Muscle layer of duodenum (tissue), 2 donors: ENCODE measurements around the gene REEP1.
"Not testable (repeated sequence)": the region's sequence is repeated elsewhere in the genome, so short reads cannot be mapped to it uniquely, and the experiment has no call there.

ENCODE experiments used
- H3K27ac ChIP-seq: one replicate; pipeline ENCODE4 v1.7.0; 2013; ENCODE audit warnings: mild to moderate bottlenecking, low read length
- H3K27me3 ChIP-seq: one replicate; pipeline ENCODE4 v1.7.0; 2013; ENCODE audit warnings: low read depth, mild to moderate bottlenecking, control low read depth, low read length
- H3K36me3 ChIP-seq, 2 donors: one replicate each; pipeline ENCODE4 v1.7.0; 2013; ENCODE audit warnings: low read length in 2 of 2, control low read depth in 1 of 2, mild to moderate bottlenecking in 1 of 2; ENCODE audit not compliant: insufficient read depth in 2 of 2, control insufficient read depth in 1 of 2
- H3K4me1 ChIP-seq, 2 donors: one replicate each; pipeline ENCODE4 v1.7.0; 2013; ENCODE audit warnings: low read length in 2 of 2, mild to moderate bottlenecking in 2 of 2, control low read depth in 1 of 2, moderate library complexity in 1 of 2; ENCODE audit not compliant: insufficient read depth in 2 of 2, control insufficient read depth in 1 of 2
- H3K4me3 ChIP-seq, 2 donors: one replicate each; pipeline ENCODE4 v1.7.0; 2013; ENCODE audit warnings: low read length in 2 of 2, low read depth in 1 of 2, mild to moderate bottlenecking in 1 of 2
- H3K9me3 ChIP-seq, 2 donors: one replicate each; pipeline ENCODE4 v1.7.0; 2013; ENCODE audit warnings: low read length in 2 of 2, control low read depth in 1 of 2, mild to moderate bottlenecking in 1 of 2; ENCODE audit not compliant: control insufficient read depth in 1 of 2
- donor health status: healthy.

REEP1 gene

GRCh38 chr2:86254576-86255538 is 82.6 kb downstream of the REEP1 start:
- Histone ChIP-seq H3K27ac (peak overlapping the region; percentile 28), H3K27me3 (no peaks in the 10 kb centered on the region), H3K36me3 (no peaks in the 10 kb centered on the region), H3K4me1 (peaks cover 0 to 47% of the 10 kb centered on the region in 2 donors), H3K4me3 (peak overlapping the region in 1 of 2 donors; percentile 8), H3K9me3 (no peaks in the 10 kb centered on the region)

- H3K27ac ChIP-seq: no peak overlapping the region
- H3K9me3 ChIP-seq: no peaks in the 10 kb centered on the region
- no peaks in the 10 kb centered on the region for H3K27me3 ChIP-seq
- no peak overlapping the region for H3K4me3 ChIP-seq
- peaks cover 0 to 49% of the 10 kb centered on the region in 2 donors for H3K4me1 ChIP-seq
- H3K36me3 ChIP-seq: no peaks in the 10 kb centered on the region
These were observed 84.0 kb downstream of the REEP1 start for GRCh38 chr2:86253424-86253823.

- H3K36me3 ChIP-seq: no peaks in the 10 kb centered on the region
- no peak overlapping the region for H3K4me3 ChIP-seq
- H3K27me3 ChIP-seq: no peaks in the 10 kb centered on the region
- H3K4me1 ChIP-seq: peaks cover 0 to 44% of the 10 kb centered on the region in 2 donors
- no peaks in the 10 kb centered on the region for H3K9me3 ChIP-seq
- peak overlapping the region; percentile 31 for H3K27ac ChIP-seq
These were observed 85.6 kb downstream of the REEP1 start for GRCh38 chr2:86251840-86252266.

- Histone ChIP-seq H3K27ac (peak overlapping the region; percentile 37), H3K4me3 (peak overlapping the region in 1 of 2 donors; percentile 3), H3K27me3 (no peaks in the 10 kb centered on the region), H3K36me3 (no peaks in the 10 kb centered on the region), H3K9me3 (no peaks in the 10 kb centered on the region), H3K4me1 (peaks cover 0 to 27% of the 10 kb centered on the region in 2 donors)
These were observed 87.6 kb downstream of the REEP1 start for GRCh38 chr2:86249579-86250391.

GRCh38 chr2:86249176-86249575 is 88.2 kb downstream of the REEP1 start:
- Histone ChIP-seq H3K4me1 (peaks cover 0 to 32% of the 10 kb centered on the region in 2 donors), H3K4me3 (no peak overlapping the region), H3K9me3 (no peaks in the 10 kb centered on the region), H3K27ac (peak overlapping the region; percentile 20), H3K27me3 (no peaks in the 10 kb centered on the region), H3K36me3 (no peaks in the 10 kb centered on the region)

GRCh38 chr2:86245222-86245621 is 92.2 kb downstream of the REEP1 start:
- H3K9me3 ChIP-seq, H3K27me3 ChIP-seq, H3K36me3 ChIP-seq, H3K4me3 ChIP-seq, H3K27ac ChIP-seq: not testable (repeated sequence)
- peaks cover 0 to 25% of the 10 kb centered on the region in 2 donors for H3K4me1 ChIP-seq

GRCh38 chr2:86244781-86245180 is 92.6 kb downstream of the REEP1 start:
- H3K4me1 ChIP-seq: peaks cover 0 to 21% of the 10 kb centered on the region in 2 donors
- not testable (repeated sequence) for H3K27ac ChIP-seq, H3K9me3 ChIP-seq, H3K27me3 ChIP-seq, H3K4me3 ChIP-seq, H3K36me3 ChIP-seq

- no peaks in the 10 kb centered on the region for H3K36me3 ChIP-seq
- no peaks in the 10 kb centered on the region for H3K9me3 ChIP-seq
- H3K27ac ChIP-seq: peak overlapping the region; percentile 31
- H3K4me1 ChIP-seq: peaks cover 0 to 19% of the 10 kb centered on the region in 2 donors
- H3K4me3 ChIP-seq: peak overlapping the region in 1 of 2 donors; percentile 41
- no peaks in the 10 kb centered on the region for H3K27me3 ChIP-seq
These were observed 93.3 kb downstream of the REEP1 start for GRCh38 chr2:86243950-86244733.

- Histone ChIP-seq H3K4me3 (peak overlapping the region in 1 of 2 donors; percentile 41), H3K36me3 (no peaks in the 10 kb centered on the region), H3K4me1 (peaks cover 0 to 21% of the 10 kb centered on the region in 2 donors), H3K27ac (peak overlapping the region; percentile 31), H3K9me3 (no peaks in the 10 kb centered on the region), H3K27me3 (no peaks in the 10 kb centered on the region)
These were observed 94.2 kb downstream of the REEP1 start for GRCh38 chr2:86243272-86243671.

GRCh38 chr2:86241611-86242010 is 95.8 kb downstream of the REEP1 start:
- H3K36me3 ChIP-seq: no peaks in the 10 kb centered on the region
- H3K4me1 ChIP-seq: peaks cover 0 to 23% of the 10 kb centered on the region in 2 donors
- H3K4me3 ChIP-seq: peak overlapping the region in 1 of 2 donors; percentile 6

More at GRCh38 chr2:86241611-86242010, 95.8 kb downstream of the REEP1 start:
- Histone ChIP-seq H3K9me3 (no peaks in the 10 kb centered on the region), H3K27me3 (no peaks in the 10 kb centered on the region), H3K27ac (no peak overlapping the region)
